ENCODE results near the gene SDSL. TPM values are rescaled to one million over a fixed set of nuclear protein-coding genes. Genes with fewer than 3 reads are reported as not detected.

SDSL gene
- total RNA-seq, 1 donor from 2014 or later = 12.8 TPM

DNA sequence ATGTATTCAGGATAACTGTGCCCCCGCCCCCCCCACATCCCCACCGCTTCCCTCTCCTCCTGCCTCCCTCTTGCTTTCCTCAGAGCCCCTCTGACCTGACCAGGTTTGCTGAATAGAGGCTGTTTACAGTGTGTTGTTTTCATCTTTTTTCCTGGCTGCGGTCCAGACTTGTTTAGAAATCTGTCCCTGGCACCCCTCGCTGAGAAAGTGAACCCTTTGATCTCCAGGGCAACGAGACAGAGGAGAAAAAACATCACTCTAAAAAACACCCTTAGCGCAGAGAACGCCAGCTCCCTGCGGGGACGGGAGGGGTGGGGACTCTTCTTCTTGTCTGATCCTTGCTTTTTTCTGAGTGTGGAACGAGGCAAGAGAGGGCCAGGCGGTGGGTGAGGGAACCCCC is 41.0 kb upstream of the SDSL start:
- Histone ChIP-seq H3K36me3 (peaks cover 73% of the 10 kb centered on the region), H3K9me3 (no peaks in the 10 kb centered on the region), H3K4me1 (no peaks in the 10 kb centered on the region), H3K4me3 (no peak overlapping the region), H3K27me3 (ENCODE audit: low read depth) (no peaks in the 10 kb centered on the region), H3K27ac (no peak overlapping the region)
- intact Hi-C loops (cut with DNase I) = no loop called here
- no peak for DNase-seq
- no peak for ATAC-seq
- no peak for TF ChIP-seq CTCF (IDR thresholded peaks at IDR 0.05)

GRCh38 chr12:113382206-113382605 is 40.0 kb upstream of the SDSL start:
- H3K4me3 ChIP-seq = no peak overlapping the region
- intact Hi-C loops (cut with DNase I) = no loop called here
- no peaks in the 10 kb centered on the region for H3K27me3 ChIP-seq (ENCODE audit: low read depth)
- no peak for DNase-seq
- no peak for TF ChIP-seq CTCF (IDR thresholded peaks at IDR 0.05)
- H3K36me3 ChIP-seq = peaks cover 71% of the 10 kb centered on the region
- H3K27ac ChIP-seq = no peak overlapping the region
- no peaks in the 10 kb centered on the region for H3K9me3 ChIP-seq
- ATAC-seq = no peak
- H3K4me1 ChIP-seq = no peaks in the 10 kb centered on the region

GRCh38 chr12:113384778-113385177 is 37.4 kb upstream of the SDSL start:
- DNase-seq (no peak), ATAC-seq (no peak)
- TF ChIP-seq CTCF (IDR thresholded peaks at IDR 0.05) = no peak
- H3K4me1 ChIP-seq = no peaks in the 10 kb centered on the region
- intact Hi-C loops (cut with DNase I) = no loop called here
- H3K36me3 ChIP-seq = peaks cover 76% of the 10 kb centered on the region
- H3K4me3 ChIP-seq = no peak overlapping the region
- no peaks in the 10 kb centered on the region for H3K27me3 ChIP-seq (ENCODE audit: low read depth)
- no peak overlapping the region for H3K27ac ChIP-seq
- H3K9me3 ChIP-seq = no peaks in the 10 kb centered on the region

DNA sequence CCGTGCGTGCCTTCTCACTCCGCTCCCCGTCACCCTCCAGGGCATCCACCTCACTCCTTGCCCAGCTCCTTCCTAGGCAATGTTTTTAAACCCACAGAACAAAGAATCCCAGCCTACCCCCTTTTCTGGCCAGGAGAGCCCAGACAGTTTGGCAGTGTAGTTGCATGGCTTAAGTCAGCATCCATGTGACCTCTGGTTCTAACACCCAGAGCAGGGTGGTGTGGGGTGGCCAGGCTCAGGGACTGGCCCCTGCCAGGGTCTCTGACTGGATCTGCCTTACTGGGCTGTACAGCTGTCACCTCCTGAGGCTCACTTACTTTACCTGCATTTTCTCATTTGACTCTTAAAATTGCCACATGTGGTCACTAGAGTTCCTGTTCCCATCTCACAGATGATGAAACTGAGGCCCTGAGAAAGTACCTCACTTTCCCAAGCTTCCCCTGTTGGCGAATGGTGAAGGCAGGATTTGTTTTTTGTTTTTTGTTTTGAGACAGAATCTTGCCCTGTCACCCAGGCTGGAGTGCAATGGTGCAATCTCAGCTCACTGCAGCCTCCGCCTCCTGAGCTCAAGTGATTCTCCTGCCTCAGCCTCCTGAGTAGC is 36.8 kb upstream of the SDSL start:
- Histone ChIP-seq H3K4me3 (no peak overlapping the region), H3K4me1 (no peaks in the 10 kb centered on the region), H3K9me3 (no peaks in the 10 kb centered on the region), H3K36me3 (peaks cover 74% of the 10 kb centered on the region), H3K27ac (no peak overlapping the region), H3K27me3 (ENCODE audit: low read depth) (no peaks in the 10 kb centered on the region)
- ATAC-seq (no peak), DNase-seq (no peak)
- no peak for TF ChIP-seq CTCF (IDR thresholded peaks at IDR 0.05)
- intact Hi-C loops (cut with DNase I) = no loop called here

DNA sequence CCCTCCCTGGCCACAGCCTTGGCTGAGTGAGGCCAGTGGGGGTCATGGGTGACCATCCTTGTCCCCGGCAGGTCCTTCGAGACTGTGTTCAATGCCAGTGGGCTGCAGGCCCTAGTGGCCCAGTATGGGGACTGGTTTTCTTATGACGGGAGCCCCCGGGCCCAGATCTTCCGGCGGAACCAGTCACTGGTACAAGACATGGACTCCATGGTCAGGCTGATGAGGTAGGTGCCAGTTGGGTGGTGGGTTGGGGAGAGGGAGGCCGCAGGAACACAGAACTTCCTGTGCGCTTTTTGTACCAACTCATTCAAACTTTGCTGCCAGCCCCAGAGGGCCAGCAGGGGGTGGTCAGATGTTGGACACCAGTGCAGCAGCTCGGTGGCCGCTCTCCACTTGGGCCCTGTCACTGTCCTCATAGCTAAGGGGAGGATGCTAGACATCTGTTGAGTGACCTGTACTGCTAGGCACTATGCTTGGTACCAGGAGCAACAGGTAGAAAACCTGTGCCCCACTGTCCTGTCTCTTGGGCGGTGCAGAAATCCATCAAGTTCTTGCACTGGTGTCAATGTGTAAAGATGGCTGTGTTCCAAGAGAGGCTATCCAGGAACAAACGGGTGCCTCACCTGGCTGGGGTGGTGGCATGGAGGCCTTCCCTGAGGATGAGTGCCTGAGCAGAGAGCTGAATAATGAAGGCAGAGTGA is 35.2 kb upstream of the SDSL start:
- H3K4me1 ChIP-seq = no peaks in the 10 kb centered on the region
- peaks cover 63% of the 10 kb centered on the region for H3K36me3 ChIP-seq
- no peaks in the 10 kb centered on the region for H3K9me3 ChIP-seq
- intact Hi-C loops (cut with DNase I) = no loop called here
- ATAC-seq (no peak), DNase-seq (no peak)
- no peak for TF ChIP-seq CTCF (IDR thresholded peaks at IDR 0.05)
- H3K27ac ChIP-seq = no peak overlapping the region
- no peak overlapping the region for H3K4me3 ChIP-seq
- no peaks in the 10 kb centered on the region for H3K27me3 ChIP-seq (ENCODE audit: low read depth)

Data from lower lobe of right lung (tissue), 2 donors.